CD4-positive, CD25-positive, alpha-beta regulatory T cell (primary cell): ENCODE results near the gene ADO. TPM values are rescaled to one million over a fixed set of nuclear protein-coding genes. Genes with fewer than 3 reads are reported as not detected.

Source experiments
- ATAC-seq, 2 donors: fragments of 150-1000 bp; cut with Tn5 transposase; one replicate each; pipeline ENCODE4 v1.10.0; 2021; ENCODE audit warnings: low read depth in 2 of 2, moderate number of reproducible peaks in 2 of 2, moderate library complexity in 1 of 2
- DNase-seq, 3 donors: peaks; one replicate each; pipeline versions ENCODE4 v3.0.0 to v3.0.0-alpha.2; 2012 to 2022; ENCODE audit warnings: mixed read lengths in 1 of 3
- H3K27ac ChIP-seq: one replicate; pipeline ENCODE4 v1.7.0; 2013; ENCODE audit warnings: mild to moderate bottlenecking, low read length; ENCODE audit not compliant: insufficient read depth, poor library complexity, severe bottlenecking
- H3K27me3 ChIP-seq: one replicate; pipeline ENCODE4 v1.7.0; 2013; ENCODE audit warnings: low read length; ENCODE audit not compliant: control insufficient read depth, insufficient read depth
- H3K36me3 ChIP-seq: one replicate; pipeline ENCODE4 v1.7.0; 2013; ENCODE audit warnings: mild to moderate bottlenecking, low read length, moderate library complexity; ENCODE audit not compliant: control insufficient read depth, insufficient read depth
- H3K4me1 ChIP-seq: 2 replicates; pipeline ENCODE4 v1.7.0; 2013; ENCODE audit warnings: mild to moderate bottlenecking, low read length; ENCODE audit not compliant: insufficient read depth, control insufficient read depth, poor library complexity, severe bottlenecking
- H3K4me3 ChIP-seq: one replicate; pipeline ENCODE4 v1.7.0; 2013; ENCODE audit warnings: low read depth, mild to moderate bottlenecking, low read length, moderate library complexity
- H3K9me3 ChIP-seq, 2 experiments: 1 replicate in 1 of 2; 2 replicates in 1 of 2; pipeline ENCODE4 v1.7.0; 2013; ENCODE audit warnings: low read length in 2 of 2, mild to moderate bottlenecking in 1 of 2, moderate library complexity in 1 of 2; ENCODE audit not compliant: control insufficient read depth in 2 of 2
- H3K27ac Mint-ChIP-seq, 3 donors: one replicate each; pipeline ENCODE4 v1.8.0; 2020 to 2022; ENCODE audit warnings: mild to moderate bottlenecking in 3 of 3, mixed read lengths in 3 of 3, moderate library complexity in 2 of 3
- H3K27me3 Mint-ChIP-seq: one replicate; pipeline ENCODE4 v1.8.0; 2022; ENCODE audit warnings: mild to moderate bottlenecking, mixed read lengths
- H3K36me3 Mint-ChIP-seq: one replicate; pipeline ENCODE4 v1.8.0; 2020; ENCODE audit warnings: mixed read lengths
- H3K4me1 Mint-ChIP-seq, 4 donors: one replicate each; pipeline ENCODE4 v1.8.0; 2020 to 2022; ENCODE audit warnings: mixed read lengths in 4 of 4, mild to moderate bottlenecking in 1 of 4
- H3K4me3 Mint-ChIP-seq, 4 donors: one replicate each; pipeline ENCODE4 v1.8.0; 2020 to 2022; ENCODE audit warnings: mild to moderate bottlenecking in 4 of 4, mixed read lengths in 4 of 4, moderate library complexity in 3 of 4
- H3K9me3 Mint-ChIP-seq, 7 donors: one replicate each; pipeline ENCODE4 v1.8.0; 2020 to 2022; ENCODE audit warnings: mixed read lengths in 7 of 7, mild to moderate bottlenecking in 3 of 7, moderate library complexity in 2 of 7
- polyA plus RNA-seq, 4 donors: library from polyadenylated mRNA; unstranded; fragments of 300-500 nt; fragmentation: Illumina TruSeq; gene quantifications; one replicate each; pipeline ENCODE4 v1.2.3, GENCODE V29; 2021
- total RNA-seq: library from RNA; stranded (reverse); gene quantifications from one replicate; pipeline ENCODE4 v1.2.3, GENCODE V29; 2022

Gene ADO
- total and polyA plus RNA-seq, 5 donors from 2014 or later, result 1.4 to 11.1 (median 2.7) TPM

DNA sequence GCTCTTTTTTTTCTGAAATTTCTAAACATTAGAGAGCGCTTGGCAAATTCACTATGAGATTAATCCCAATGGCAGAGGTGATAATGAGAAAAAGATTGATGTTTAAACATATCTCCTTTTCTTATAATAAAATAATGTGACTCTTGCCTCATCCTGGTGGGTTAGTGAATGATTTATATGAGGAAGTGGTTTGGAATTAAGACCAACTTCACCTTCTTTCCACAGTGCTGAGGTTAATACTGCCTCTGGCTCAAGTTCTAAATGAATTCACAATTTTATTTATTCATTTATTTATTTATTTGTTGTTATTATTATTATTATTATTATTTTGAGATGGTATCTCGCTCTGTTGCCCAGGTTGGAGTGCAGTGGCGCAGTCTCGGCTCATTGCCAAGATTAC, 40.5 kb upstream of the ADO start:
- no peaks in the 10 kb centered on the region for H3K36me3 ChIP-seq
- Mint-ChIP-seq H3K9me3 (no peaks in the 10 kb centered on the region), H3K27me3 (peaks cover 4% of the 10 kb centered on the region), H3K27ac (no peak overlapping the region), H3K4me3 (no peak overlapping the region), H3K36me3 (no peaks in the 10 kb centered on the region), H3K4me1 (peaks cover 0 to 5% (median 2%) of the 10 kb centered on the region in 4 donors)
- H3K4me1 ChIP-seq, result no peaks in the 10 kb centered on the region
- H3K4me3 ChIP-seq, result no peak overlapping the region
- H3K27ac ChIP-seq, result no peak overlapping the region
- no peaks in the 10 kb centered on the region for H3K27me3 ChIP-seq
- ATAC-seq, result no peak
- DNase-seq, result no peak
- H3K9me3 ChIP-seq, result no peaks in the 10 kb centered on the region

DNA sequence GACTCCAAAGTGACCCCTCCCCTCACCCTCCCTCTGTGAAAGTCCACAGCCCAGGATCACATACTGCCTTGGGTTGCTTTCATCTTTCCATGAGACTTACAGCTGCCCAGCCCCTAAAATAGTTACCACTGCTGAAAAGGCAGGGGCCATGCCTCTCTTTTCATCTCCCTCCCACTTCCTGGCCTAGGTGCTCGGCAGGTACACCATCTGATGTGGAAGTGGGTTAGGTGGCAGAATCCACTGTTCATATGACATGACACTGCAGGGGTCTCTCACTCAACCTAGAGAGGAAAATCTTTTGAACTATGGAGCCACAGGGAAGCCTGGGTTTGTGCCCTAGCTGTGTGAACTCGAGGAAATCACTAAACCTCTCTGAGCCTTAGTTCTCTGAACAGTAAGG, 38.8 kb upstream of the ADO start:
- Histone ChIP-seq H3K27ac (no peak overlapping the region), H3K4me1 (no peaks in the 10 kb centered on the region), H3K36me3 (no peaks in the 10 kb centered on the region), H3K4me3 (no peak overlapping the region), H3K27me3 (no peaks in the 10 kb centered on the region), H3K9me3 (no peaks in the 10 kb centered on the region)
- peaks cover 4% of the 10 kb centered on the region for H3K27me3 Mint-ChIP-seq
- no peak for DNase-seq
- H3K4me3 Mint-ChIP-seq, result no peak overlapping the region
- peaks cover 0 to 5% (median 2%) of the 10 kb centered on the region in 4 donors for H3K4me1 Mint-ChIP-seq
- no peaks in the 10 kb centered on the region for H3K9me3 Mint-ChIP-seq
- no peaks in the 10 kb centered on the region for H3K36me3 Mint-ChIP-seq
- ATAC-seq, result no peak
- no peak overlapping the region for H3K27ac Mint-ChIP-seq

DNA sequence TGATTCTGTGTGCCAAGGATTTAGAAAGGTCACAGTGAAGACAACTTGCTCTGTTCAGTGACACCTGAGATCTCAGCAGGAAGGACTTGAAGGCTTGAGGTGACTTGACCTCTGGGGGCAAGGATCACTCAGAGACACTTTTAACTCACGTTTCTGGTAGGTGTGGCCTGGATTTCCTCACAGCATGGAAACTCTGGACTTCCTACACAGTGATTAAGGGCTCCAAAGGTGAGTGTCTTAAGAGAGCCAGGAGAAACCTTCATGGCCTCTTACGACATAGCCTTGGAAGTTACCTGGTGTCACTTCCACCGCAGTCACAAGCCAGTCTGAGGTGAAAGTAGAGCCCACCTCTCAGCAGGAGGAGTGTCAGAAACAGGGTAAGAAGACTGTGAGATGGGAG, 38.1 kb upstream of the ADO start:
- H3K4me1 Mint-ChIP-seq, result peaks cover 0 to 5% (median 2%) of the 10 kb centered on the region in 4 donors
- no peak overlapping the region for H3K4me3 Mint-ChIP-seq
- no peaks in the 10 kb centered on the region for H3K9me3 Mint-ChIP-seq
- Histone ChIP-seq H3K27ac (no peak overlapping the region), H3K4me3 (no peak overlapping the region), H3K9me3 (no peaks in the 10 kb centered on the region), H3K36me3 (no peaks in the 10 kb centered on the region), H3K27me3 (no peaks in the 10 kb centered on the region), H3K4me1 (no peaks in the 10 kb centered on the region)
- peaks cover 4% of the 10 kb centered on the region for H3K27me3 Mint-ChIP-seq
- H3K27ac Mint-ChIP-seq, result no peak overlapping the region
- no peak for DNase-seq
- no peak for ATAC-seq
- H3K36me3 Mint-ChIP-seq, result no peaks in the 10 kb centered on the region

DNA sequence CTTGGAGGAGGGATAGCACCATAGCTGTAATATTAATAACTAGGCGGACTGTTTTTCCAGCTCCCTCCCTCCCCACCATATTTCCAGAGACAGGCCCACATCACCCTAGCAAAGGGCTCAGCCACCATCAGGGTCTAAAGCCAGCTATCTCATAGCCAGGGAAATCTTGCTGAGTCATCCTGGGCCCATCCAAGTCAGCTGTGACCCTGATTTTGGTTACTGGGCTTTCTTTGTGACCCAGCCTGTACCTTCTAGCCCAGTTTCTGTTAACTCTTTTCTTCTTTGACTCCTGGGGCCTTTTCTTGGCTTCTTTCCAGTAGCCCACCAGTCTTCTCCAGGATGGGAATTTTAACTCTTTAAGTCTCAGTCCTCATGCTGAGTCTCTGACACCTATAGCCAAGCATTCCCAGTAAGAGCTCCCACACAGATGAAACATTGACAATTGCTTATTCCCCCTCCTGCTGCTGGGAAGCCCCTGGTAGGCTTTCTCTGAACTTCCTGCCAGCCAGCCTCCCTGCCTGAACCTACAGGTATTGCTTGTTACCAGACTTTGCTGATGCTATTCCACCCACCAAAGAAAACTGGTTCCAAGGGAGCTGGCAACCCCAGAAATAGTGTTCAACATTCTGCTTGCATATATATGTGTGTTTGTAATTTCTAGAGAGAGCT, 34.8 kb upstream of the ADO start:
- no peak for ATAC-seq
- Histone ChIP-seq H3K27me3 (peaks cover 3% of the 10 kb centered on the region), H3K27ac (no peak overlapping the region), H3K9me3 (no peaks in the 10 kb centered on the region), H3K4me1 (no peaks in the 10 kb centered on the region), H3K36me3 (no peaks in the 10 kb centered on the region), H3K4me3 (no peak overlapping the region)
- H3K27me3 Mint-ChIP-seq, result peaks cover 19% of the 10 kb centered on the region
- peaks cover 0 to 5% (median 3%) of the 10 kb centered on the region in 4 donors for H3K4me1 Mint-ChIP-seq
- H3K36me3 Mint-ChIP-seq, result no peaks in the 10 kb centered on the region
- no peak overlapping the region for H3K27ac Mint-ChIP-seq
- DNase-seq, result no peak
- no peak overlapping the region for H3K4me3 Mint-ChIP-seq
- peaks cover 0 to 3% (median 0%) of the 10 kb centered on the region in 7 donors for H3K9me3 Mint-ChIP-seq

DNA sequence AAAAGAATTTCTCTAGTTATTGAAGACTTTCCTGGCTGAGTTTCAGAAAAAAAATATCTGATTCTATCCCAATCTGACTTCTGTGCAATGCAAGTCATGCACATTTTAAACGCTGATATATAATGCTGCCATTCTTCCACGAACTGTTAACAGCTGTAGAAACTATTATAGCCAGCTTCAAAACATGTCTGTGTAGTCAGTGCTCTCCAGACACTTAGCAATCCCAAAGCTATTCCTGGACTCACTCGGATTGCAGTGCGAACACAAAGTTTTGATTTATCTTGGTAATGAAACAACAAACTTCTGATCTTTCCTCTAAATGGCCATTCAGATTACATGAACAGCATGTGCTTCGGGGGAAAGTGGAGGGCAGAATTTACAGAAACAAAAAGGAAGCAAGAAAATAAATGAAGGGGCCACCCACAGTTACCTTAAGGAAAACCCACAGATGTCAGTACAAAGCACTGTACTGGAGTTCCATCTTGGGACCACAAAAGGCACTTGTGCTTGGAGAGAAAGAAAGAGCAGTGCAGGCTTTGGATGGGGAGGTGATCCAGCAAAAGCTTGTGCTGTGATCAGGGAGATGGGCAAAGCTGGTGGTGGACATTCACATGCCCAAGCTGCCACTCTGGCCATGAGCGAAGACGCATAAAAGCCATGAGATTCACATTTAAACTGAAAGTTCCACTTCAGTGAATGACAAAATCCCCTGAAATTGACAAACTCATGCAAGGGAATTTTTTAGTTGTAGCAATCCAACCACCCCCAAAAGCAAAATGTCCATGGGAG, 32.1 kb upstream of the ADO start:
- Histone ChIP-seq H3K4me1 (no peaks in the 10 kb centered on the region), H3K36me3 (no peaks in the 10 kb centered on the region), H3K4me3 (no peak overlapping the region), H3K9me3 (no peaks in the 10 kb centered on the region), H3K27ac (no peak overlapping the region), H3K27me3 (peaks cover 3% of the 10 kb centered on the region)
- ATAC-seq (no peak), DNase-seq (no peak)
- Mint-ChIP-seq H3K36me3 (no peaks in the 10 kb centered on the region), H3K27me3 (peaks cover 19% of the 10 kb centered on the region), H3K4me1 (peaks cover 0 to 2% (median 0%) of the 10 kb centered on the region in 4 donors), H3K27ac (no peak overlapping the region), H3K9me3 (peaks cover 0 to 3% (median 0%) of the 10 kb centered on the region in 7 donors), H3K4me3 (no peak overlapping the region)

DNA sequence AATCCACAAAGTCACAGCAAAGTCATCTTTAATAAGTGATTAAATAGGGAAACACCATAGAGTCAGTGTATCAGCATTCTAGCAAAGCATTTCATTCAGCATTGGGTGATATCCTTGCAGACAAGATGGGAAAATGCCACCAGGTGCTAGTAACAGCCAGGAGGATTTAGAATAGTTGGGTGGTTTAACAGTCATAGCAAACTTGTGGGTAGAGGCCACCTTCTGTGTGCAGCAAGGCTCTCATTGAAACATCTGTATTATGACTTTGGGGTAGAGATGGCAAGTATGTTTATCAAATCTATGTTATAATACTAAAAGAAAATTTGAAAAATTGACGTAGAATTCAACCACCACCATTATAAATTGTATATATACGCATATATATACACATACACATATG, 26.4 kb upstream of the ADO start:
- H3K4me1 Mint-ChIP-seq, result peaks cover 10 to 16% (median 14%) of the 10 kb centered on the region in 4 donors
- no peak overlapping the region for H3K4me3 Mint-ChIP-seq
- no peak overlapping the region for H3K27ac ChIP-seq
- DNase-seq (no peak), ATAC-seq (no peak)
- no peaks in the 10 kb centered on the region for H3K36me3 Mint-ChIP-seq
- H3K9me3 ChIP-seq, result no peaks in the 10 kb centered on the region
- peaks cover 0 to 3% (median 0%) of the 10 kb centered on the region in 7 donors for H3K9me3 Mint-ChIP-seq
- H3K36me3 ChIP-seq, result no peaks in the 10 kb centered on the region
- H3K4me1 ChIP-seq, result peaks cover 11% of the 10 kb centered on the region
- no peaks in the 10 kb centered on the region for H3K27me3 ChIP-seq
- no peak overlapping the region for H3K4me3 ChIP-seq
- peak overlapping the region in 2 of 3 donors; percentile 1 to 32 for H3K27ac Mint-ChIP-seq
- H3K27me3 Mint-ChIP-seq, result peaks cover 14% of the 10 kb centered on the region

DNA sequence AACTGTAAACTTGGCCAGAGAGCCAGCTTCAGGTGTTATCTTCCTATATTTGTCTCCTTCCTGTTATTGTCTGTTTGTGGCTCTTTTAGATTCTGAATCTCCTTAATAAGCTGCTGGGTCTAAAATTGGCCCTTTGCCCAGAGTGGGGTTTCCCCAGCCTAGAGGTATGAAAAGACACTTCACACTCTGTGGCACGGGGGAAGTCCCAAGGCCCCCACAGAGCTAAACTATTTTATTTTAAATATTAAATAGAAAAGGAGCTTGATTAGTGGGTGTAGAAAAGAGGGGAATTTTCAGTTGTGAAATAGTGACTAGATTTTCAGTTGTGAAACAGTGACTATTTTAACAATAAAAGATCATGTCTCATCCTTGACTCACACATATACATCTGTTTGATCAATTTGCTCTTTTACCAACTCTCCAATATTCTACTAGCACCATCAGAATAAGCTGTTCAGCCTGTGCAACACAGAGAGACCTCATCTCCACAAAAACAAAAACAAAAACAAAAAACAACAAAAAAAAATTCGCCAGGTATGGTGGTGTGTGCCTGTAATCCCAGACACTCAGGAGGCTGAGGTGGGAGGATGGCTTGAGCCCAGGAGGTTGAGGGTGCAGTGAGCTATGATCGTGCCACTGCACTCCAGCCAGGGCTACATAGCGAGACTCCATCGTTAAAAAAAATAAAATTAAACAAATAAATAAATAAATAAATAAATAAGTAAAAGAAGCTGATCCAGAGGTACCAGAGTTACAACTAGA, 24.9 kb upstream of the ADO start:
- DNase-seq, result peak; percentile 59 to 74 (median 62)
- no peaks in the 10 kb centered on the region for H3K27me3 Mint-ChIP-seq
- H3K4me3 ChIP-seq, result no peak overlapping the region

More for the DNA sequence above, 24.9 kb upstream of the ADO start:
- Histone ChIP-seq H3K36me3 (no peaks in the 10 kb centered on the region), H3K4me1 (peaks cover 11% of the 10 kb centered on the region), H3K9me3 (no peaks in the 10 kb centered on the region), H3K27ac (no peak overlapping the region), H3K27me3 (no peaks in the 10 kb centered on the region)
- H3K27ac Mint-ChIP-seq, result peak overlapping the region in 2 of 3 donors; percentile 78 to 87
- H3K36me3 Mint-ChIP-seq, result no peaks in the 10 kb centered on the region
- ATAC-seq, result peak; percentile 88 to 91
- H3K4me1 Mint-ChIP-seq, result peaks cover 10 to 16% (median 14%) of the 10 kb centered on the region in 4 donors
- H3K4me3 Mint-ChIP-seq, result peak overlapping the region in 2 of 4 donors; percentile 10 to 52
- H3K9me3 Mint-ChIP-seq, result peaks cover 0 to 3% (median under 1%) of the 10 kb centered on the region in 7 donors
